Bronchial smooth muscle cell (primary cell): ENCODE measurements around the gene TBC1D10A. TPM values are rescaled to one million over a fixed set of nuclear protein-coding genes. Genes with fewer than 3 reads are reported as not detected.

Experiments
- total RNA-seq: library from RNA; depleted of rRNA; stranded (reverse); fragments of >200 nt; gene quantifications from 2 replicates; pipeline ENCODE4 v1.2.1, GENCODE V29; 2014

TBC1D10A gene
- 8.5 and 10.1 TPM in 2 replicates for total RNA-seq

GRCh38 chr22:30326706-30327362 is at the start of gene TBC1D10A:
TBC1D10A (minus strand) TSS chr22:30326941; CDS start chr22:30326881, 60 bp downstream.

GRCh38 chr22:30356449-30357235 is 29.9 kb upstream of the TBC1D10A start, which contains the start of the genes CCDC157 and SF3A1:
CCDC157 (plus strand) TSS chr22:30357007; CDS start chr22:30366001, 8,994 bp downstream.
SF3A1 (minus strand) TSS chr22:30356894; CDS start chr22:30356792, 102 bp downstream.

GRCh38 chr22:30289141-30289979 is 37.4 kb downstream of the TBC1D10A start, which contains the start of gene CASTOR1:
CASTOR1 (minus strand) TSS chr22:30289505; CDS start chr22:30289497, 8 bp downstream.

GRCh38 chr22:30266445-30267381 is 60.0 kb downstream of the TBC1D10A start, which contains the start of gene OSM:
OSM (minus strand) TSS chr22:30266851; CDS start chr22:30266799, 52 bp downstream.

GRCh38 chr22:30245985-30246813 is 80.5 kb downstream of the TBC1D10A start, which contains the start of gene LIF:
LIF (minus strand) TSS chr22:30246759; CDS start chr22:30246695, 64 bp downstream.

Other genes with a start within 250 kb of the TBC1D10A start
- 0.16 TPM in 1 of 2 replicates, not detected in the other for gene HORMAD2, start 246.5 kb downstream of the TBC1D10A start, total RNA-seq
- 12.8 and 33.7 TPM in 2 replicates for gene LIF, start 80.2 kb downstream of the TBC1D10A start, total RNA-seq
- gene OSM, start 60.1 kb downstream of the TBC1D10A start, total RNA-seq = not detected in 2 replicates
- 7.3 and 12.6 TPM in 2 replicates for gene CASTOR1, start 37.4 kb downstream of the TBC1D10A start, total RNA-seq
- 12.8 and 25.2 TPM in 2 replicates for gene SF3A1, start 30.0 kb upstream of the TBC1D10A start, total RNA-seq
- 1.4 and 1.9 TPM in 2 replicates for gene CCDC157, start 30.1 kb upstream of the TBC1D10A start, total RNA-seq
- 22.1 and 29.5 TPM in 2 replicates for gene RNF215, start 60.5 kb upstream of the TBC1D10A start, total RNA-seq
- gene SEC14L2, start 70.1 kb upstream of the TBC1D10A start, total RNA-seq = 9.1 and 19.1 TPM in 2 replicates
- gene MTFP1, start 98.8 kb upstream of the TBC1D10A start, total RNA-seq = 2.0 TPM in 2 replicates
- not detected in 2 replicates for gene SEC14L3, start 145.1 kb upstream of the TBC1D10A start, total RNA-seq
- under 0.01 TPM in 1 of 2 replicates, not detected in the other for gene SEC14L4, start 178.8 kb upstream of the TBC1D10A start, total RNA-seq
- 0.16 and 0.60 TPM in 2 replicates for gene SEC14L6, start 219.8 kb upstream of the TBC1D10A start, total RNA-seq
- not detected in 2 replicates for gene GAL3ST1, start 247.7 kb upstream of the TBC1D10A start, total RNA-seq